CD1c-positive myeloid dendritic cell (primary cell): Measurements from ENCODE around the gene ENTPD3.

Source experiments
- DNase-seq: peaks from one replicate; pipeline ENCODE4 v3.0.0-alpha.2; 2016; ENCODE audit errors: extremely low spot score

The ENTPD3 gene

DNA sequence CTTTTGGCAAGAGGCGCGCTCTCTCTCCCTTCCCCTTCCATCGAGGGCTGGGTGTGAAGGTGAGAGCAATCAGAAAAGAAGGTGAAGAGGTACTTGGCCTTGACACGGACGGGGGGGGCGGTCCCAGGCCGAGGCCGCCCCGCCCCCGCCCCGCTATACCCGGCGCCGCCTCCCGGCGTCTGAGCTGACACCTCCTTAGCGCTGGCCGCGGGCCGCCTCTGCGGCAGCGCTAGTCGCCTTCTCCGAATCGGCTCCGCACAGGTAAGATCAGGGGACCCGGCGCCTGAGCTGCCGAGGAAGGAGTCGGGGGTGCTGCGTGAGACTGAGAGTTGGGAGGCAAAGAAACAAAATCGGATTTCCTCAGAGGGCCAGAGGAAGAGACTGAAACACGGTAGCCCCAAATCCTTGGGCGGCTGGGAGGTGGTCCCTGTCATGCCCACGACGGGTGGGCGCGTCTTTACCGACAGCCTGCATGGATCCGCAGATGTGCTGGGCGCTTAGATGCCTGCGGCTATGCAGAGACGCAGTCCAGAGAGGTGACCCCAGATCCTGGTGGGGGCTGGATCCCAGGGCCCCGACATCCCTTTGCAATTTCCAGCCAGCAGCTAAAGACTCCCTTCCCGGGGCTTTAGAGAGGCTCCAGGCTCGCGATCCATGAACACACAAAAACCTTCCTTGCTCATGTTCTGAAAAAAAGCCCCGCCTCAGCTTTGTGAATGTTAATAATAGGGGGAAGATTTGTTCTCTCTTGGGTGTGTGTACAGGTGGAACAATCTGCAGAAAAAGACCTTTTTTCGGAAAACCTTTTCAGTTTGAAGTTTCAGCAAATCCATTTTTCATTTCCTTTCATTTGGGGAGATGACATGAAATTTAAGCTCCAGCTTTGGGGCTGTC, at the start of gene ENTPD3:
Gene ENTPD3 (plus strand): TSS at position 184 of the 894 bp plus-strand sequence. CDS start 874 bp downstream, outside the sequence.
- peak; percentile 1 for DNase-seq

DNA sequence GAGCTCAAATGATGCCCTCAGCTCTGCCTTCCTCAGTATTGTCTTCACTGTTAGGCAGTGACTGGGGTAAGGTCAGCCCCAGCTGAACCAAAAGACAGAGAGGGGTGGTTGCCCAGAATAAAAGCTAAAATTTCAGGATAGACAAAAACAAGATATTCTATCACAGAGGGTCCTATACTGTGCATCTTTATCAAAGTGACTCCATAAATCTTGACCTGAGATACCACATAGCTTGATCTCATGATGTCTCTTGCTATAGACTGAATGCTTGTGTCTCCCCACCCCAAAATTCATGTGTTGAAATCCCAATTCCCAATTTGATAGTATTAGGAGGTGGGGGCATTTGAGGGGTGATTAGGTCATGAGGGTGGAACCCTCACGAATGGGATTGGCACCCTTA, 47.1 kb upstream of the ENTPD3 start:
- DNase-seq: no peak

- DNase-seq: no peak
These were observed 46.3 kb upstream of the ENTPD3 start for GRCh38 chr3:40340541-40341170.

GRCh38 chr3:40341671-40342070, 45.3 kb upstream of the ENTPD3 start:
- DNase-seq: no peak

DNA sequence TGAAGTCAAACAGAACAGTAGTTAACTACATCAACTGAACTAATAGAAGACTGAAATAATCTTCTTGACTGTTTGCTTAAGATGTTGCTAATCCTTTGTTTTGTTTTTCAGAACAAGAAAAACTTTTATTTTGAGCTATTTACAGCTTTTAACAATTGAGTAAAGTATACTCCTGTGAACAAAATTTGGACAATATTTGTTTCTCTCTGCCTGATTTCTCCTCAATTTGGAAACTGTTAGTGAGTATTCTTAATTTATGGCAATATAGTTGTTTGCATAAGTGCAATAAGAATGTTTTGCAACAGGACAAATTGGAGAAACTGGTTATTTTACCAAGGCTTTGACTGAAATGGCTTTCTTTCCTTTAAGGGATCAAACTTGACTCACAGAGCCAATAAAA, 36.5 kb upstream of the ENTPD3 start:
- DNase-seq: no peak

GRCh38 chr3:40355410-40355809, 31.6 kb upstream of the ENTPD3 start:
- DNase-seq: no peak

DNA sequence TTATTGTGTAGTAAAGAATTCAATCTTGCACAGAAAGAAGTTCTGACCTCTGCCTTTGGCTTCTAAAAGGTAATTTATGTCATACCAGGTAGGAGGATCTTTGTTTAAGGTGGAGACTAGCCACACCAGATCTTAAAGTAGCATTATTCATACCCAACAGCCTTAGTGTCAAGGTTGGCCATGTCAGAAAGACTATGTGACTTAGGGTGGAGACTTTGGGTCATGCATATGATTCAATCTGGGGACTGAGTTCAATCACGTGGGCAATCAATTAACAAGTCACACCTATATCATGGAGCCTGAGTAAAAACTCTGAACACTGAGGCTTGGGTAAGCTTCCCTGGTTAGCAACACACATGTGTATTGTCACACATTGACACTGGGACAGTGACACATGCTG, 28.5 kb upstream of the ENTPD3 start:
- DNase-seq: no peak

- no peak for DNase-seq
These were observed 23.3 kb upstream of the ENTPD3 start for GRCh38 chr3:40363674-40364073.

- no peak for DNase-seq
These were observed 20.5 kb upstream of the ENTPD3 start for GRCh38 chr3:40366203-40367162.

DNA sequence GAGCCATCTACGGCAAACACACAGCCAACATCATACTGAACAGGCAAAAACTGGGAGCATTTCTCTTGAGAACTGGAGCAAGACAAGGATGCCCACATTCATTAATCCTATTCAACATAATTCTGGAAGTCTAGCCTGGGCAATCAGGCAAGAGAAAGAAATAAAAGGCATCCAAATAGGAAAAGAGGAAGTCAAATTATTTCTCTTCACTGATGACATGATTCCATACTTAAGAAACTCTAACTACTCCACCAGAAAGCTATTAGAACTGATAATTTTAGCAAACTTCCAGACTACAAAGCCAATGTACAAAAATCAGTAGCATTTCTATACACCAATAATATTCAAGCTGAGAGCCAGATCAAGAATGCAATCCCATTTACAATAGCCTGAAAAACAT, 17.3 kb upstream of the ENTPD3 start:
- no peak for DNase-seq

- DNase-seq: no peak
These were observed 9.2 kb upstream of the ENTPD3 start for GRCh38 chr3:40377822-40378221.

- no peak for DNase-seq
These were observed 7.2 kb upstream of the ENTPD3 start for GRCh38 chr3:40379674-40380306.

- DNase-seq: no peak
These were observed 4.9 kb upstream of the ENTPD3 start for GRCh38 chr3:40381904-40382616.

- no peak for DNase-seq
These were observed 4.4 kb upstream of the ENTPD3 start for GRCh38 chr3:40382617-40382979.

GRCh38 chr3:40386213-40386612, 771 bp upstream of the ENTPD3 start:
- DNase-seq: no peak

DNA sequence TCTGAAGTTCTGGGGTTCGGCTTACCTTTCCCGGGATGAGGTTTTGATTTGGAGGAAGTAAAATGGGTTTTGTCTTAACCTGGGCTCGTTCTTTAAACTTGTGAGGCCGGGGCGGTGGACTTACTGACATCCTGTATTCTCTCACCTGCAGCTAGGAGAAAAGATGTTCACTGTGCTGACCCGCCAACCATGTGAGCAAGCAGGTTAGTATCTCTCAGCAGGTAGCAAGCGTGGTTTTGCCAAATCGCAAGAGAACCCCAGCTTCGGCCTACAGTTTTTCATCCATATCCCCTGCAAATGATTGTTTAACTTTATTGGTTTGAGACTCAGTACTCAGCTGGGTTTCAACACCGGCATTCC, 891 bp downstream of the ENTPD3 start:
- no peak for DNase-seq

GRCh38 chr3:40396406-40396805, 9.4 kb downstream of the ENTPD3 start:
- no peak for DNase-seq

DNA sequence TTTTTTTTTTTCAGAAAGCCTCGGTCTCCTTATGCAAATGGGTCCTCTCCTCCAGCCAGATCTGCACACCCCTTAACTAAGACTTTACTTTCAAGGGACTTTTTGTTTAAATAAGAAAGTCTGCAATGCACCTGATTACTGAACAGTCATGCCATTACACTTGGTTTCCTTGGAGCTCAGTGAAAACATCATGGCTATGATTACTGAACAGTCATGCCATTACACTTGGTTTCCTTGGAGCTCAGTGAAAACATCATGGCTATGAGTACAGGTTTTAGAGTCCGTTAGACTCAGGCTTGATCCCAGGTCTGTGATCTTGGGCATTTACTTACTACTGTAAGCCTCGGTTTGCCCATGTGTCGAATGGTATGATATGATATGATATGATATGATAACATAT, 10.1 kb downstream of the ENTPD3 start:
- no peak for DNase-seq

GRCh38 chr3:40397912-40398311, 10.9 kb downstream of the ENTPD3 start:
- no peak for DNase-seq

DNA sequence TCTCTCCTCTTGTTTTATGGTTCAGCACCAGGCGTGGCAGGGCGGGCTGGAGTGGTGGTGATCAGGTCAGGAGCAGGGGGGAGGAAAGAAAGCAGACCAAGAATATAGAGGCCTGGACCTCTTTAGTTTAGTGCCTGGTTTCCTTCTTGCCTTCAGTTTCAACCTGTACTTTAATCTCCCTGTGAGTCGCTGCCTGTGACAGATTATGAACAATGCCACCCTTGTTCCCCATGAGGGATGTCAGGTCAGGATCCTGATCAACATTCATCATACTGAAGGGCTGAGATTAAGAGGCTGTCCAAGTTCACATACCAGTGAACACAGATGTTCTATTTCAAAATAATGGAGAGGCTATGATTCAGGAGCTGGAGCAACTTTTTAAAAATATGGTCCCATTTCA, 11.4 kb downstream of the ENTPD3 start:
- DNase-seq: no peak

DNA sequence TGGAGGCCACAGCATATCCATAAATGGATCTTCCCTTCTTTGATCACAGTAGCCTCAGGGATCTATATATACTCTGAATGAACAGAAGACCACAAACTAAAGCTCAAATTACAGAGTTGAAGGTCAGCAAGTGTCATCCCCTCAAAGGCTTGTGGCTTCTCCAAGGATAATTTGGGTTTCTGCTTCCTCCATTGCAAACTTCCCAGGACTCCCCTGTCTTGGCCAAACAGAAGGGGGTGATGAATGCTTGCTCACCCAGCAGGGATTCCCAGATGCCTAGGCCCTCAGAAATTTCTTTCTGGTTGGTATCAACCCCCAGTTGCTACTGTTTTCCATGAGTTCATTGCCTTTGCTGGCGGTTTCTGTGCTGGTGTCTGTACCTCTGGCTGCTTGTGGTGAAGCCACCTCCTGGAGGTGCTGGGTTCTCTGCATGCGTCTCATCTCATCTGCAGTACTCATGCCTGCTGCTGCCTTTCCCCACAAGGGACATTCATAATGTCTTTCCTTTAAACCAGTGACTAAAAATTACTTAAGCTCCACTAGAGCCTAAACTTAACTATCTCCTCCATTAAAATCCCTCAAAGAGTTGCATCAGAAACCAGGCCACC, 17.7 kb downstream of the ENTPD3 start:
- no peak for DNase-seq
